HCT116 (cell line): ENCODE measurements around the gene THTPA. TPM values are rescaled to one million over a fixed set of nuclear protein-coding genes. Genes with fewer than 3 reads are reported as not detected.

Source experiments
- ATAC-seq: fragments of 200-7000 bp; cut with Tn5 transposase; 2 replicates; pipeline ENCODE4 v1.9.1; 2020; ENCODE audit warnings: mild to moderate bottlenecking, moderate library complexity
- BruUV-seq: library from RNA; stranded (reverse); fragments of 400-500 nt; replicated peaks from 2 replicates; lab custom pipeline; 2021; lab: Mats Ljungman, UMichigan
- CTCF ChIA-PET: fragments of 300-600 bp; sonication (Branson Sonifier 250); formaldehyde crosslinking; loops from one replicate; lab custom pipeline; 2021; ENCODE audit warnings: antibody characterized with exemption; lab: Charles Lee
- POLR2A ChIA-PET: fragments of 300-600, 350-600 bp; sonication (Branson Sonifier 250); formaldehyde crosslinking; loops from one replicate; lab custom pipeline; 2021; ENCODE audit warnings: antibody characterized with exemption; lab: Charles Lee
- RAD21 ChIA-PET, 2 experiments: fragments of 300-600 bp; sonication (Branson Sonifier 250); formaldehyde crosslinking; loops; one replicate each; lab custom pipeline; 2023; ENCODE audit warnings: low total read pairs in 2 of 2; ENCODE audit not compliant: uncharacterized antibody in 2 of 2, unreplicated experiment in 2 of 2, low non-redundant PET in 1 of 2; lab: Charles Lee
- DNase-seq: peaks from one replicate; pipeline ENCODE4 v3.0.0-alpha.2; 2010; ENCODE audit warnings: low read depth, low spot score
- H2AFZ ChIP-seq: fragments of 200-600 bp; shearing (Covaris generic), sonication (generic); 2 replicates; pipeline ENCODE4 v1.6.1; 2017; ENCODE audit warnings: low read depth, mixed run types, mixed read lengths, antibody characterized with exemption, low read length; ENCODE audit not compliant: poor library complexity, severe bottlenecking
- H3K27ac ChIP-seq: 2 replicates; pipeline ENCODE4 v1.5.1; 2012; ENCODE audit warnings: low read depth, low read length
- H3K27me3 ChIP-seq: fragments of 200-600 bp; sonication (generic); 2 replicates; pipeline ENCODE4 v1.6.1; 2016; ENCODE audit warnings: mixed run types, low read length, mixed read lengths; ENCODE audit not compliant: insufficient read depth
- H3K36me3 ChIP-seq, 2 experiments: fragments of 200-500 bp in 1 of 2; fragments of 200-600 bp in 1 of 2; sonication (Bioruptor generic) in 1 of 2; sonication (generic) in 1 of 2; 2 replicates each; pipeline versions ENCODE4 v1.5.1 to v1.6.1; 2014 to 2016; ENCODE audit warnings: low read length in 2 of 2, inconsistent platforms in 1 of 2, mixed read lengths in 1 of 2, mixed run types in 1 of 2; ENCODE audit not compliant: insufficient read depth in 2 of 2, control insufficient read depth in 1 of 2
- H3K4me1 ChIP-seq, 2 experiments: fragments of 200-600 bp in 1 of 2; sonication (generic) in 1 of 2; 2 replicates each; pipeline versions ENCODE4 v1.5.1 to v1.6.1; 2012 to 2017; ENCODE audit warnings: low read length in 2 of 2, inconsistent platforms in 1 of 2, mild to moderate bottlenecking in 1 of 2, mixed read lengths in 1 of 2, mixed run types in 1 of 2, moderate library complexity in 1 of 2; ENCODE audit not compliant: insufficient read depth in 2 of 2, control insufficient read depth in 1 of 2
- H3K4me2 ChIP-seq: fragments of 200-600 bp; sonication (generic); 2 replicates; pipeline ENCODE4 v1.6.1; 2017; ENCODE audit warnings: mixed run types, low read length, mixed read lengths
- H3K4me3 ChIP-seq, 2 experiments: fragments of 200-600 bp in 1 of 2; sonication (generic) in 1 of 2; replicated peaks in 1 of 2; 2 replicates each; pipeline ENCODE4 v1.5.1; 2011 to 2016; ENCODE audit warnings: low read length in 2 of 2, control low read depth in 1 of 2, low read depth in 1 of 2, mild to moderate bottlenecking in 1 of 2, mixed read lengths in 1 of 2, mixed run types in 1 of 2
- H3K79me2 ChIP-seq: fragments of 200-600 bp; sonication (generic); 2 replicates; pipeline ENCODE4 v1.6.1; 2017; ENCODE audit warnings: mild to moderate bottlenecking, mixed run types, low read length, moderate library complexity, mixed read lengths; ENCODE audit not compliant: insufficient read depth
- H3K9ac ChIP-seq: fragments of 200-600 bp; sonication (generic); 2 replicates; pipeline ENCODE4 v1.6.1; 2016; ENCODE audit warnings: low read length, mixed read lengths
- H3K9me2 ChIP-seq: fragments of 200-600 bp; sonication (generic), shearing (Covaris generic); 2 replicates; pipeline ENCODE4 v1.6.1; 2017; ENCODE audit warnings: mixed run types, mild to moderate bottlenecking, moderate library complexity; ENCODE audit not compliant: insufficient read depth
- H3K9me3 ChIP-seq, 2 experiments: fragments of 200-500 bp in 1 of 2; fragments of 200-600 bp in 1 of 2; sonication (Bioruptor generic) in 1 of 2; sonication (generic) in 1 of 2; 2 replicates each; pipeline ENCODE4 v1.6.1; 2014 to 2017; ENCODE audit warnings: low read length in 2 of 2, mixed read lengths in 2 of 2, inconsistent platforms in 1 of 2, low read depth in 1 of 2, mild to moderate bottlenecking in 1 of 2, mixed run types in 1 of 2, moderate library complexity in 1 of 2; ENCODE audit not compliant: control insufficient read depth in 1 of 2, insufficient read depth in 1 of 2
- H4K20me1 ChIP-seq: fragments of 200-600 bp; sonication (generic), shearing (Covaris generic); 2 replicates; pipeline ENCODE4 v1.6.1; 2017; ENCODE audit warnings: mixed run types, mild to moderate bottlenecking, moderate library complexity; ENCODE audit not compliant: insufficient read depth
- CBX3 ChIP-seq: IDR thresholded peaks from 2 replicates; pipeline ENCODE4 v1.6.1; 2012; ENCODE audit warnings: low read depth
- EGR1 ChIP-seq: IDR thresholded peaks from 2 replicates; pipeline ENCODE4 v1.6.1; 2012; ENCODE audit warnings: low read depth
- ELF1 ChIP-seq: IDR thresholded peaks from 2 replicates; pipeline ENCODE4 v1.6.1; 2012; ENCODE audit warnings: low read depth, borderline replicate concordance
- EZH2phosphoT487 ChIP-seq: fragments of 200-600 bp; IDR thresholded peaks from 2 replicates; pipeline ENCODE4 v1.6.1; 2018; ENCODE audit warnings: antibody characterized with exemption, borderline replicate concordance
- FOSL1 ChIP-seq: IDR thresholded peaks from 2 replicates; pipeline ENCODE4 v1.6.1; 2012; ENCODE audit warnings: low read depth
- JUND ChIP-seq: IDR thresholded peaks from 2 replicates; pipeline ENCODE4 v1.6.1; 2012
- MAX ChIP-seq: IDR thresholded peaks from 2 replicates; pipeline ENCODE4 v1.6.1; 2012
- POLR2A ChIP-seq: IDR thresholded peaks from 2 replicates; pipeline ENCODE4 v1.7.0; 2011; ENCODE audit warnings: borderline replicate concordance; ENCODE audit not compliant: insufficient read depth, insufficient read length; ENCODE audit errors: extremely low read depth
- RAD21 ChIP-seq: IDR thresholded peaks from 2 replicates; pipeline ENCODE4 v1.6.1; 2012; ENCODE audit warnings: low read depth, mild to moderate bottlenecking
- SIN3A ChIP-seq: IDR thresholded peaks from 2 replicates; pipeline ENCODE4 v1.6.1; 2012; ENCODE audit warnings: low read depth
- SRF ChIP-seq: IDR thresholded peaks from 2 replicates; pipeline ENCODE4 v1.6.1; 2012; ENCODE audit warnings: low read depth
- TCF7L2 ChIP-seq: IDR thresholded peaks from 2 replicates; pipeline ENCODE4 v1.7.0; 2011; ENCODE audit warnings: borderline replicate concordance, inconsistent platforms; ENCODE audit not compliant: insufficient read depth, insufficient read length; ENCODE audit errors: extremely low read depth
- YY1 ChIP-seq: IDR thresholded peaks from 2 replicates; pipeline ENCODE4 v1.6.1; 2011; ENCODE audit warnings: low read length, low read depth, moderate library complexity, mild to moderate bottlenecking; ENCODE audit not compliant: insufficient replicate concordance; ENCODE audit errors: extremely low read depth
- ZFX ChIP-seq: fragments of 450-650 bp; IDR thresholded peaks from 2 replicates; pipeline ENCODE4 v1.6.1; 2017
- intact Hi-C: fragments of 100-400 bp; cut with micrococcal nuclease; formaldehyde crosslinking; loops from 2 replicates; pipeline ENCODE4 v1.10.0; 2022
- total RNA-seq: library from RNA; stranded (reverse); gene quantifications from one replicate; pipeline ENCODE4 v1.2.1, GENCODE V29; 2021; ENCODE audit not compliant: unreplicated experiment
- TF ChIP-seq, protein P1 (sequence below): IDR thresholded peaks from 2 replicates; pipeline ENCODE4 v1.6.1; 2011; ENCODE audit warnings: mild to moderate bottlenecking, low read length, moderate library complexity; ENCODE audit not compliant: insufficient replicate concordance; ENCODE audit errors: extremely low read depth
- TF ChIP-seq, protein P2 (sequence below): IDR thresholded peaks from 2 replicates; pipeline ENCODE4 v1.6.1; 2012

THTPA gene
- total RNA-seq, 1 experiment from 2014 or later: 5.8 TPM

DNA sequence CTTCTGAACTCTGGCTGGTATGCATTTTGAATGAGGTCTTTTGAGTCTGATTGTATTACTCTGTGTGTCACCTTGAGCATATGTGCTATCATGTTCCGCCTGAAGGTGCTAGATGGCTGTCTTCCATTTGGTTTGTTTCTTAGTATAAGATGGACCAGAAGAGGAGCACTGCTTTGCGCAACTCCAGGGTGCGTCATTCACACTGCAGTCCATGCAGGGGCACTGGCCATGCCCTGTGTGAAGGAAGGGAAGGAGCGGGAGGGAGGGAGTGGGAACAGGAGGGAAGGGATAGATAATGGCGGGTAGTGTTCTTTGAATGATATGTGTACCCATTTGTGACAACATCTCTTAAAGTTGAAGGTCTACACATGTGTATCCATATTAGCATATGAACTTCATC lies 12.7 kb upstream of the THTPA start:
- H2AFZ ChIP-seq: no peak overlapping the region
- no peak overlapping the region for H3K4me2 ChIP-seq
- no peak for DNase-seq
- H3K4me1 ChIP-seq: peaks cover 0 to 9% of the 10 kb centered on the region in 2 experiments; a peak in 2 of 4 replicates
- POLR2A ChIA-PET: no interaction called here
- H3K4me3 ChIP-seq: no peak overlapping the region
- H3K9me3 ChIP-seq: no peaks in the 10 kb centered on the region
- no peak for ATAC-seq
- intact Hi-C loops: loop anchor here (5.0 kb wide), 1 partner anchor 66 kb away; no protein-coding TSS in a partner anchor
- H3K79me2 ChIP-seq: no peaks in the 10 kb centered on the region
- H3K36me3 ChIP-seq: no peaks in the 10 kb centered on the region
- TF ChIP-seq JUND (no peak), ELF1 (no peak), POLR2A (no peak), TCF7L2 (no peak), SRF (no peak), RAD21 (no peak), ZFX (no peak), EGR1 (no peak)
- no peaks in the 10 kb centered on the region for H3K9me2 ChIP-seq
- CTCF ChIA-PET: no interaction called here
- no TSS peak for BruUV-seq
- RAD21 ChIA-PET: no interaction called here
- H4K20me1 ChIP-seq: no peaks in the 10 kb centered on the region
- H3K27ac ChIP-seq: no peak overlapping the region
- H3K27me3 ChIP-seq: no peaks in the 10 kb centered on the region
- H3K9ac ChIP-seq: no peak overlapping the region

DNA sequence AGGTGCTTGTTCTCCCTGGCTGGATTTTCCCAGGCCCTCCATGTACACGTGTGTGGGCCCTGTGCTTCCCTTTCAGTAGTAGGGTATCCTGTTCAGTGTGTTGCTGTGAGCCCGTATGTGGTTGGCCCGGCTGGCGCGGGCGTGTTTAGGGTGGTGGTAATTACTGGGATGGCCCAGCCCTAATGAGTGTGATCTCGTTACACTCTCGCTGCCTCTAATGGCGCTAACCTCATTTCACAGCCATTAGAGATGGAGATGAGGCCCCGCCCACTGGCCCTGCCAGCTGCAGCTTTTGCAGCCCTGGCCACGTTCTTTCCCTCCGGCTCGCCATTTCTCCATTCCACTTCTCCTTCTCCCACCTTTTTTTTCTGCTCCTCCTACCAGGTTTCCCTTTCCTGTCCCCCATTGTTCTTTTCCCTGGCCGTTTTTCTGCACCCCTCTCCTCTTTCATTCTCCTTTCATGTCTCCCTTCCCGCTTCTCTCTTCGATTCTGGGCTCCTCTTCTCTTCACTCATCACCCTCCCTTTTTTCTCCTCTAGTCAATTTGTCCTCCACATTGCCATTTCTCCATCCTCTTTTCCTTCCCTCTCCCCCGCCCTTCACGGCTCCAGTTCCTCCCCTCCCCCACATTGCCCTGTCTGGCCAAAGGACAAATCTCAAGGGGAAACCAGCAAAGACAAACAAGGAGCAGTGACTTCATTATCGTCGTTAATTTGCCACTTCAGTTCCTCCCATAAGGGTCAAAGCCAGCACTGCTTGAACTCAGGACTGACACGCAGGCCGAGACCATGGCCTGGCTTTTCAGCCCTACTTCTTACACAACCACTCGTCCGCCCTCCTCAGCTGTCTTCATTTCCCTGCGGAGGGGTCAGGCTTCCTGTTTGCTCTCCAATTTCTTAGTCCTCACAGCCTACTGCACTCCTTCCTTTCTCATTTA lies 11.3 kb upstream of the THTPA start:
- no peak overlapping the region for H3K27ac ChIP-seq
- H3K27me3 ChIP-seq: no peaks in the 10 kb centered on the region
- H3K4me1 ChIP-seq: no peaks in the 10 kb centered on the region
- CTCF ChIA-PET: no interaction called here
- no peaks in the 10 kb centered on the region for H3K9me2 ChIP-seq
- POLR2A ChIA-PET: no interaction called here
- RAD21 ChIA-PET: no interaction called here
- no peak overlapping the region for H3K4me3 ChIP-seq
- BruUV-seq: no TSS peak
- H3K9ac ChIP-seq: no peak overlapping the region
- no peak for ATAC-seq
- no peaks in the 10 kb centered on the region for H4K20me1 ChIP-seq
- H3K9me3 ChIP-seq: no peaks in the 10 kb centered on the region
- DNase-seq: no peak
- no peak overlapping the region for H3K4me2 ChIP-seq
- H3K36me3 ChIP-seq: no peaks in the 10 kb centered on the region
- H2AFZ ChIP-seq: no peak overlapping the region
- H3K79me2 ChIP-seq: no peaks in the 10 kb centered on the region
- intact Hi-C loops: loop anchor here (5.0 kb wide), 1 partner anchor 67 kb away; no protein-coding TSS in a partner anchor
- TF ChIP-seq MAX (no peak), CBX3 (no peak), EZH2phosphoT487 (no peak), SRF (no peak), JUND (no peak), RAD21 (no peak), EGR1 (no peak), ELF1 (no peak), ZFX (no peak), FOSL1 (no peak), YY1 (no peak), SIN3A (no peak), TCF7L2 (no peak)
- TF ChIP-seq, protein P1, sequence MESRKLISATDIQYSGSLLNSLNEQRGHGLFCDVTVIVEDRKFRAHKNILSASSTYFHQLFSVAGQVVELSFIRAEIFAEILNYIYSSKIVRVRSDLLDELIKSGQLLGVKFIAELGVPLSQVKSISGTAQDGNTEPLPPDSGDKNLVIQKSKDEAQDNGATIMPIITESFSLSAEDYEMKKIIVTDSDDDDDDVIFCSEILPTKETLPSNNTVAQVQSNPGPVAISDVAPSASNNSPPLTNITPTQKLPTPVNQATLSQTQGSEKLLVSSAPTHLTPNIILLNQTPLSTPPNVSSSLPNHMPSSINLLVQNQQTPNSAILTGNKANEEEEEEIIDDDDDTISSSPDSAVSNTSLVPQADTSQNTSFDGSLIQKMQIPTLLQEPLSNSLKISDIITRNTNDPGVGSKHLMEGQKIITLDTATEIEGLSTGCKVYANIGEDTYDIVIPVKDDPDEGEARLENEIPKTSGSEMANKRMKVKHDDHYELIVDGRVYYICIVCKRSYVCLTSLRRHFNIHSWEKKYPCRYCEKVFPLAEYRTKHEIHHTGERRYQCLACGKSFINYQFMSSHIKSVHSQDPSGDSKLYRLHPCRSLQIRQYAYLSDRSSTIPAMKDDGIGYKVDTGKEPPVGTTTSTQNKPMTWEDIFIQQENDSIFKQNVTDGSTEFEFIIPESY: no peak
- TF ChIP-seq, protein P2, sequence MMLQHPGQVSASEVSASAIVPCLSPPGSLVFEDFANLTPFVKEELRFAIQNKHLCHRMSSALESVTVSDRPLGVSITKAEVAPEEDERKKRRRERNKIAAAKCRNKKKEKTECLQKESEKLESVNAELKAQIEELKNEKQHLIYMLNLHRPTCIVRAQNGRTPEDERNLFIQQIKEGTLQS: no peak
